Right lobe of liver (tissue), 6 donors: ENCODE results near the gene CLMP. TPM values are rescaled to one million over a fixed set of nuclear protein-coding genes. Genes with fewer than 3 reads are reported as not detected.

Source experiments
- ATAC-seq, 4 donors: fragments of 200-7000 bp; cut with Tn5 transposase; one replicate each; pipeline ENCODE4 v1.9.1; 2020; ENCODE audit warnings: mild to moderate bottlenecking in 4 of 4, moderate library complexity in 4 of 4
- DNase-seq, 3 donors: peaks; one replicate each; pipeline ENCODE4 v3.0.0-alpha.2; 2020
- H3K27ac ChIP-seq, 3 donors: fragments of 200-600 bp; one replicate each; pipeline ENCODE4 v1.8.0; 2022
- H3K27me3 ChIP-seq, 2 donors: fragments of 200-600 bp; one replicate each; pipeline ENCODE4 v1.8.0; 2022
- H3K36me3 ChIP-seq, 4 donors: fragments of 200-600 bp; sonication (generic) in 1 of 4; one replicate each; pipeline versions ENCODE4 v1.5.1 to v1.8.0; 2017 to 2022; ENCODE audit warnings: control low read depth in 1 of 4
- H3K4me1 ChIP-seq, 4 donors: fragments of 200-600 bp; sonication (generic) in 1 of 4; one replicate each; pipeline versions ENCODE4 v1.5.1 to v1.8.0; 2017 to 2022; ENCODE audit warnings: control low read depth in 1 of 4
- H3K4me3 ChIP-seq, 3 donors: fragments of 200-600 bp; one replicate each; pipeline ENCODE4 v1.8.0; 2022
- H3K9me3 ChIP-seq, 4 donors: fragments of 200-600 bp; sonication (generic) in 1 of 4; one replicate each; pipeline versions ENCODE4 v1.5.1 to v1.8.0; 2017 to 2022; ENCODE audit warnings: control low read depth in 1 of 4
- POLR2A ChIP-seq: fragments of 450-650 bp; IDR thresholded peaks from one replicate; pipeline ENCODE4 v1.6.1; 2017; ENCODE audit warnings: antibody characterized with exemption, mild to moderate bottlenecking
- WGBS: methylation state at CpG from one replicate; pipeline ENCODE4 v1.1.6; 2018; ENCODE audit warnings: low coverage, low lambda C conversion rate; ENCODE audit not compliant: insufficient coverage; ENCODE audit errors: missing lambda C conversion rate; 5-methylcytosine and 5-hydroxymethylcytosine counted together
- intact Hi-C, 2 donors: fragments of 100-400 bp; cut with DNase I; formaldehyde crosslinking; loops; one replicate each; pipeline versions ENCODE4 v1.11.2 to v1.14.1; 2022
- total RNA-seq, 6 experiments: library from RNA; depleted of rRNA in 2 of 6; stranded (reverse); fragments of >200 nt in 2 of 6; fragmentation: NEBNext Ultra II Directional in 3 of 6; extraction: Animal tissue kit (Norgen Biotek cat#: 25700) in 3 of 6; gene quantifications; one replicate each; pipeline versions ENCODE4 v1.1.0 to v1.2.4, GENCODE V29; 2016 to 2023
- TF ChIP-seq, protein P1 (sequence below), 4 donors: fragments of 200-600 bp in 3 of 4; fragments of 450-650 bp in 1 of 4; IDR thresholded peaks; one replicate each; pipeline versions ENCODE4 v1.5.1 to v1.8.0; 2016 to 2022; ENCODE audit warnings: antibody characterized with exemption in 4 of 4, mild to moderate bottlenecking in 2 of 4
- donor health status: DM: no; HTN: yes; CAD: no.
- donor health status: DM: no; HTN: no; CAD: no.
- donor health status: DM: no; HTN: no; CAD: no.
- donor health status: DM: no; HTN: yes; CAD: no.
- donor health status: DM: no; HTN: yes; CAD: no.

CLMP gene
- total RNA-seq, 6 experiments from 2014 or later = 0.17 to 1.2 (median 0.51) TPM

DNA sequence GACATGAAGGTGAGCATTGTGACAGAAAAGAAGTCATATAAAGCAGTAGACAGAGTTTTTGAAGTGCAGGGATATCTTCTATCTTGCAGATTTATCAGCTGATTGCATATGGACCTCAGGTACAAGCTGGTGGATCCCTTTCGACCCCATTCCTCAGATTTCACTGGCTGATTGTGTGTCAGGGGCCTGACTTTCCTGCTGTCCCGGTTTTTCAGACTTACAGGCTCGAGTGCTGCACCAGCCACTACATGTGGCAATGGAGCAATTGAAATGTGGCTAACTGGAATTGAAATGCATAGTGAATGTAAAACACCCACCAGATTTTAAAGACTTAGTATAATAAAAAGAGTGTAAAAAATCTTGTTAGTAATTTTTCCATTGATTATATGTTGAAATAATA, 50.3 kb downstream of the CLMP start:
- DNase-seq (no peak), ATAC-seq (no peak)
- intact Hi-C loops = no loop called here
- Histone ChIP-seq H3K4me3 (no peak overlapping the region), H3K4me1 (no peaks in the 10 kb centered on the region), H3K9me3 (no peaks in the 10 kb centered on the region), H3K36me3 (no peaks in the 10 kb centered on the region), H3K27ac (no peak overlapping the region), H3K27me3 (no peaks in the 10 kb centered on the region)
- TF ChIP-seq, protein P1, sequence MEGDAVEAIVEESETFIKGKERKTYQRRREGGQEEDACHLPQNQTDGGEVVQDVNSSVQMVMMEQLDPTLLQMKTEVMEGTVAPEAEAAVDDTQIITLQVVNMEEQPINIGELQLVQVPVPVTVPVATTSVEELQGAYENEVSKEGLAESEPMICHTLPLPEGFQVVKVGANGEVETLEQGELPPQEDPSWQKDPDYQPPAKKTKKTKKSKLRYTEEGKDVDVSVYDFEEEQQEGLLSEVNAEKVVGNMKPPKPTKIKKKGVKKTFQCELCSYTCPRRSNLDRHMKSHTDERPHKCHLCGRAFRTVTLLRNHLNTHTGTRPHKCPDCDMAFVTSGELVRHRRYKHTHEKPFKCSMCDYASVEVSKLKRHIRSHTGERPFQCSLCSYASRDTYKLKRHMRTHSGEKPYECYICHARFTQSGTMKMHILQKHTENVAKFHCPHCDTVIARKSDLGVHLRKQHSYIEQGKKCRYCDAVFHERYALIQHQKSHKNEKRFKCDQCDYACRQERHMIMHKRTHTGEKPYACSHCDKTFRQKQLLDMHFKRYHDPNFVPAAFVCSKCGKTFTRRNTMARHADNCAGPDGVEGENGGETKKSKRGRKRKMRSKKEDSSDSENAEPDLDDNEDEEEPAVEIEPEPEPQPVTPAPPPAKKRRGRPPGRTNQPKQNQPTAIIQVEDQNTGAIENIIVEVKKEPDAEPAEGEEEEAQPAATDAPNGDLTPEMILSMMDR (IDR thresholded peaks at IDR 0.05) = no peak
- no peak for TF ChIP-seq POLR2A
- WGBS = 46% methylated on average over 3 of the region's 3 CpGs

DNA sequence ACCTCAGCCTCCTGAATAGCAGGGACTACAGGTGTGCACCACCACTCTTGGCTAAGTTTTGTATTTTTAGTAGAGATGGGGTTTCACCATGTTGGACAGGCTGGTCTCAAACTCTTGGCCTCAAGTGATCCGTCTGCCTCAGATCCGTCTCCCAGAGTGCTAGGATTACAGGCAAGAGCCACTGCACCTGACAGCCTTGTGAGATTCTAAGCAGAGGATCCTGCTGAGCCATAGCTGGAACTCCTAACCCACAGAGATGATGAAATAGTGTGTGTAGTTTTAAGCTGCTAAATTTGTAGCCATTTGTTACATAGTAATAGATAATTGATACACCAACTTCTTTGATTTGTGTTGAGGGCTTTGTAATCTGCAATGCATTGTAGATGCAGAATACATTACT, 51.1 kb downstream of the CLMP start:
- no peak for TF ChIP-seq POLR2A
- TF ChIP-seq, protein P1 (IDR thresholded peaks at IDR 0.05) = no peak
- Histone ChIP-seq H3K27ac (no peak overlapping the region), H3K9me3 (no peaks in the 10 kb centered on the region), H3K4me1 (no peaks in the 10 kb centered on the region), H3K4me3 (no peak overlapping the region), H3K27me3 (no peaks in the 10 kb centered on the region), H3K36me3 (no peaks in the 10 kb centered on the region)
- WGBS = no CpG with 5 or more reads among the region's 2 CpGs
- ATAC-seq = no peak
- intact Hi-C loops = no loop called here
- DNase-seq = no peak

DNA sequence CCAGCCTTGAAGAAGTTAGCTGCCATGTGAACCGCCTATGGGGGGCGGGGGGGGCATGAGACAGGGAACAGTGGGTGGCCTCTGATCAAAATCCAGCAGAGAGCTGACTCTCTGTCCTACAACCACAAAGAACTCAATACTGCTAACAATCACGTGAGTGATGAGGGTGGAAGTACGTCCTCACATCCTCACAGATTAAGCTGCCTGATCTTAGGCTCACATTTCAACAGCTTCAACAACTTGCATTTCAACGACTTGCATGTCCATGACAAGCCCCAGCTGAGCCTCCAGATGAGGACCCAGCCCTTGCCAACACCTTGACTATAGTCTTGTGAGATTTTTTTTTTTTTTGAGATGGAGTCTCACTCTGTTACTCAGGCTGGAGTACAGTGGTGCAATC, 51.6 kb downstream of the CLMP start:
- Histone ChIP-seq H3K9me3 (no peaks in the 10 kb centered on the region), H3K4me3 (no peak overlapping the region), H3K27ac (no peak overlapping the region), H3K27me3 (no peaks in the 10 kb centered on the region), H3K4me1 (no peaks in the 10 kb centered on the region), H3K36me3 (no peaks in the 10 kb centered on the region)
- DNase-seq (no peak), ATAC-seq (no peak)
- no peak for TF ChIP-seq POLR2A
- TF ChIP-seq, protein P1 (IDR thresholded peaks at IDR 0.05) = no peak
- WGBS = 60% methylated on average over 5 of the region's 5 CpGs
- intact Hi-C loops = no loop called here

DNA sequence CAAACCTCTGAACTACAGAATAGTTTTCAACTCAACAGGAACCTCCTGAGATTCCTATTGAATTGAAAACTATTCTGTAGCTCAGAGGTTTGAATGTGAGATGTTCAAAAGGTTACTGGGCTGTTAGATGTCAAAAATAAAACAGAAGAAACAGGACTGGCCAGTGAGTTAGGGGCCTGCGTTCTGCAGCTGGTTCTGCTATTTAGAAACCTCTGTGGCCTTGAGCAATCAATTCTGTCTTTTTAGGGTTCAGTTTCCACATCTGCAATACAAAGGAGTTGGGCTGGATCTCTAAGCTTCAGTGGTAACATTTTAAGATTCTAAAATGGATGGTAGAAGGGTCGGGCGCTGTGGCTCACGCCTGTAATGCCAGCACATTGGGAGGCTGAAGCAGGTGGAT, 55.8 kb downstream of the CLMP start:
- WGBS = 90% methylated on average over 4 of the region's 4 CpGs
- intact Hi-C loops = no loop called here
- no peaks in the 10 kb centered on the region for H3K4me1 ChIP-seq
- no peaks in the 10 kb centered on the region for H3K36me3 ChIP-seq
- H3K27ac ChIP-seq = no peak overlapping the region
- TF ChIP-seq POLR2A = no peak
- TF ChIP-seq, protein P1 (IDR thresholded peaks at IDR 0.05) = no peak
- ATAC-seq (no peak), DNase-seq (no peak)
- no peaks in the 10 kb centered on the region for H3K9me3 ChIP-seq
- no peak overlapping the region for H3K4me3 ChIP-seq
- H3K27me3 ChIP-seq = no peaks in the 10 kb centered on the region
